HCT116 (cell line): ENCODE measurements around the gene GPS1.

ENCODE experiments used
- EZH2phosphoT487 ChIP-seq: fragments of 200-600 bp; IDR thresholded peaks from 2 replicates; pipeline ENCODE4 v1.6.1; 2018; ENCODE audit warnings: antibody characterized with exemption, borderline replicate concordance
- JUND ChIP-seq: IDR thresholded peaks from 2 replicates; pipeline ENCODE4 v1.6.1; 2012
- POLR2A ChIP-seq: IDR thresholded peaks from 2 replicates; pipeline ENCODE4 v1.7.0; 2011; ENCODE audit warnings: borderline replicate concordance; ENCODE audit not compliant: insufficient read depth, insufficient read length; ENCODE audit errors: extremely low read depth
- POLR2AphosphoS5 ChIP-seq: IDR thresholded peaks from 2 replicates; pipeline ENCODE4 v1.6.1; 2011; ENCODE audit warnings: mild to moderate bottlenecking, low read depth, low read length, moderate library complexity
- TF ChIP-seq, protein P1 (sequence below), 3 experiments: fragments of 200-600 bp in 1 of 3; sonication (generic) in 1 of 3; IDR thresholded peaks in 2 of 3; conservative IDR thresholded peaks in 1 of 3; 2 replicates each; pipeline ENCODE4 v1.5.1; 2012 to 2017; ENCODE audit warnings: low read depth in 2 of 3, low read length in 2 of 3, antibody characterized with exemption in 1 of 3, borderline replicate concordance in 1 of 3, control low read depth in 1 of 3, mild to moderate bottlenecking in 1 of 3, mixed read lengths in 1 of 3, mixed run types in 1 of 3, moderate library complexity in 1 of 3; ENCODE audit not compliant: insufficient read depth in 1 of 3

DNA sequence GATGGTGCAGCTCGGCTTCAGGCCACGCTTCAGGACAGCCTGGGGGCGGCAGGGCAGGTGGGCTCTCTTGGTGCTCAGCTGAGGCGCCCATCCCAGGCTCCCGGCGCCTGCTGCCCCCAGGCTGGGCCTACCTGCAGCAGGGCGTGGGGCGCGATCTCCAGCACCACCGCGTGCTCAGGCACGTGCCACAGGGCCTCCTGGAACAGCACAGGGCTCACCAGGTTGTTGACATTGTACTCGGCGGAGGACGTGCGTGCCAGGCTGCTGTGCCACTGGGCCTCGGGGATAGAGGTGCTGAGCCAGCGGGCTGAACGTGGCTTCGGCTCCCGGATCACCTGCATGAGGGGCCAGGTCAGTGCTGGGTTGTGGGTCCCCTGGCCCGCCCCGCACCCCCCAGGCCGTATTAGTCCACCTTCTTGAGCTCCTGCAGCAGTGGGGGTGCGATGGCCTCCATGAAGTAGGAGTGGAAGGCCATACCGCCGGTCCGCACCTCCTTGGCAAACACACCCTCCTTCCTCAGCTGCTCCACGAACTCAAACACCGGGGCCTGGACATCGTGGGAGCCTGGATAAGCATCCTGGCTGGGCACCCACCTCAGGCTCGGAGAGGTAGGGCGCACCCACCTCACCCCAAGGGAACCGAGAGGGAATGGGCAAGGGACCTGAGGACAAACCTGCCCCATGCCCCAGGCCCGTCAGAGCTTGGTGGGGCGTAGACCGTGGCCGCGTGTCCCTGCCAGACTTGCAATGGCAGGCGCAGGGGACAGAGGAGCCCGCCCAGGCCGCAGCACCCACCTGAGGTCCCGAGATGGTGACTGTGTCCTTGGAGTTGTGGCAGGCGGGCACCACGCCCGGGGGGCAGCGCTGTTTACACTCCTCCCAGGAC lies 37.4 kb downstream of the GPS1 start:
- TF ChIP-seq POLR2A (no peak), POLR2AphosphoS5 (no peak), JUND (no peak), EZH2phosphoT487 (no peak)
- TF ChIP-seq, protein P1, sequence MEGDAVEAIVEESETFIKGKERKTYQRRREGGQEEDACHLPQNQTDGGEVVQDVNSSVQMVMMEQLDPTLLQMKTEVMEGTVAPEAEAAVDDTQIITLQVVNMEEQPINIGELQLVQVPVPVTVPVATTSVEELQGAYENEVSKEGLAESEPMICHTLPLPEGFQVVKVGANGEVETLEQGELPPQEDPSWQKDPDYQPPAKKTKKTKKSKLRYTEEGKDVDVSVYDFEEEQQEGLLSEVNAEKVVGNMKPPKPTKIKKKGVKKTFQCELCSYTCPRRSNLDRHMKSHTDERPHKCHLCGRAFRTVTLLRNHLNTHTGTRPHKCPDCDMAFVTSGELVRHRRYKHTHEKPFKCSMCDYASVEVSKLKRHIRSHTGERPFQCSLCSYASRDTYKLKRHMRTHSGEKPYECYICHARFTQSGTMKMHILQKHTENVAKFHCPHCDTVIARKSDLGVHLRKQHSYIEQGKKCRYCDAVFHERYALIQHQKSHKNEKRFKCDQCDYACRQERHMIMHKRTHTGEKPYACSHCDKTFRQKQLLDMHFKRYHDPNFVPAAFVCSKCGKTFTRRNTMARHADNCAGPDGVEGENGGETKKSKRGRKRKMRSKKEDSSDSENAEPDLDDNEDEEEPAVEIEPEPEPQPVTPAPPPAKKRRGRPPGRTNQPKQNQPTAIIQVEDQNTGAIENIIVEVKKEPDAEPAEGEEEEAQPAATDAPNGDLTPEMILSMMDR (IDR thresholded peaks at IDR 0.05 in 2 of 3, conservative IDR thresholded peaks at IDR 0.05 in 1 of 3; ENCODE audit: borderline replicate concordance in 1 of 3, insufficient read depth in 1 of 3, low read depth in 2 of 3, low read length in 2 of 3), result no peak
